ENCODE measurements around the gene GRK5. TPM values are rescaled to one million over a fixed set of nuclear protein-coding genes. Genes with fewer than 3 reads are reported as not detected.

The GRK5 gene
- total RNA-seq, 4 donors from 2014 or later: 6.0 to 111 (median 9.5) TPM

DNA sequence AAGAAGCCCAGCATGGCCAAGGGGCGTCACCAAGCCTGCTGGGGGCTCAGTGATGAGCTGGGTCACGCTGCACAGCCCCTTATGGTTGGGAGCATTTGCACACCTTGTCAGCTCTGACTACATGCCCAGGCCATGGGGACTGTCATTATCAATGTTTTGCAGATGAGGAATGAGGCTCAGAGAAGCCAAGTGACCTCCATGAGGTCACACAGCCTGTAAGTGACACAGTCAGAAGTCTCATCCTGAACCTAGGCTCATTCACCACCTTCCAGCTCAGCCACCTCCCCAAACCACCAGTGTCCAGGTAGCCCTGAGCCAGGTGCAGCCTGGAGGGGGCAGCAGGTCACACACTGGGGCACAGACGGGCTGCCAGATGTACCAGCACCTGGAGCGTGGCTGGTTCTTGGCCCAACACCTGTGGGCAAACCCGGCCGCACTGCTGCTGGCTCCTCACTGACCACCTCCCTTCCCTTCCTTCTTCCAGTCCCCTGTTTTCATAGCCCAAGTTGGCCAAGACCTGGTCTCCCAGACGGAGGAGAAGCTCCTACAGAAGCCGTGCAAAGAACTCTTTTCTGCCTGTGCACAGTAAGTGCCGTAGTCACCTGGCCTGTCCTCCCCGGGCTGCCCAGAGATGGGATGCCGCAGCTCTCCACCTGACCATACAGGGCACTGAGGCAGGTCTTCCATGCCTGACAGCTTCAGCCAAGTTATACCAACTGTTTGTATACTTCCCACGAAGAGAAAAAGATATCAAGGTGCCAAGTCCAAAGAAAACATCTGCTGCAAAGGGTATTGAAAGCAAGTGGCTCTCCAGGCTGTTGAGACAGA lies 215.5 kb downstream of the GRK5 start:
- no peak overlapping the region for H3K27ac ChIP-seq
- intact Hi-C loops (cut with DNase I; ENCODE audit: low total_unique reads): loop anchor here (5.0 kb wide), 1 partner anchor 216 kb away; the partner anchor contains the start of gene GRK5
- H3K4me3 ChIP-seq: no peak overlapping the region
- H3K4me1 ChIP-seq: no peaks in the 10 kb centered on the region
- no peaks in the 10 kb centered on the region for H3K36me3 ChIP-seq
- TF ChIP-seq EP300 (IDR thresholded peaks at IDR 0.05; ENCODE audit: low read depth) (no peak), CTCF (IDR thresholded peaks at IDR 0.05) (no peak), POLR2A (IDR thresholded peaks at IDR 0.05) (no peak), POLR2AphosphoS5 (IDR thresholded peaks at IDR 0.05) (no peak)
- in situ Hi-C loops (cut with MboI; ENCODE audit: low pct_ligation_motif_present in 1 of 4, low pct_unique_long_range_greater_than_20kb in 1 of 4, low sequenced_read_pairs in 3 of 4): no loop called here
- no peaks in the 10 kb centered on the region for H3K9me3 ChIP-seq
- DNase-seq: no peak
- no peaks in the 10 kb centered on the region for H3K27me3 ChIP-seq
- 88% methylated on average over 12 of the region's 12 CpGs; no CpG with 5 or more reads in 1 of the 2 donors for WGBS, 2 donors (ENCODE audit: low coverage in 1 of 2)

DNA sequence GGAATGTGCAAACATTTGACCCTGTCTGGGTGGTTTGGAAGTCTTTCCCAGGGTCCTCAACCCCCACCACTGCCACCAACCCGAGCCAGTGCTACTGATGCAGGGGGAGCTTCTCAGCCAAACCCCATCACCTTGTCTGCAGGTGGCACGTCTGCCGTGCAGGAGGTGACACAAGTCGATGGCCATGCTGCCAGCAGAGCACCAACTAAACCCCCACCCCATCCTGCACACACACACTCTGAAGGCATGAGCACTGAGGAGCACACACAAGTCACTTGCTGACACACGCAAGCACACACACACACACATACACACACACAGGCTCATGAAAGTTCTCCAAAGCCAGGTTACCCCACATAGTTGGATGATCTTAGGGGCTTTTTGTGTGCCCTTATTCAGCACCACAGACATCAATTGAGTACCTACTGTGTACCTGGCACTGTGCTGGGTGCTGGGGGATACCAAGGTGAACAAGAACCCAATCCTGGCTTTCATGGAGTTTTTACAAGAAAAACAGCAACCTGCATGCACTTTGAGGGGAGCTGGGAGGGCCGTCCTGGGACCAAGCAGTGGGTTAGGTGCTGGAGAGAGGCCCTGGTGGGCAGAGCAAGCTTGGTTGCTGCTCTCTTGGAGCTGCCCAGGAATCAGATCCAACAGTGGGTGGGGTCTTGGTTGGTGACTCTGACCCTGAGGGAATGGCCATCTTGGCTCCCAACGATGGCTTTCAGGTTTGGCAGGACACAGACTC lies 216.3 kb downstream of the GRK5 start:
- no peak overlapping the region for H3K27ac ChIP-seq
- no peaks in the 10 kb centered on the region for H3K4me1 ChIP-seq
- in situ Hi-C loops (cut with MboI; ENCODE audit: low pct_ligation_motif_present in 1 of 4, low pct_unique_long_range_greater_than_20kb in 1 of 4, low sequenced_read_pairs in 3 of 4) (no loop called here), intact Hi-C loops (cut with DNase I; ENCODE audit: low total_unique reads) (loop anchor here (5.0 kb wide), 1 partner anchor 216 kb away; the partner anchor contains the start of gene GRK5)
- DNase-seq: no peak
- TF ChIP-seq POLR2A (IDR thresholded peaks at IDR 0.05) (no peak), CTCF (IDR thresholded peaks at IDR 0.05) (no peak), POLR2AphosphoS5 (IDR thresholded peaks at IDR 0.05) (no peak), EP300 (IDR thresholded peaks at IDR 0.05; ENCODE audit: low read depth) (no peak)
- H3K4me3 ChIP-seq: no peak overlapping the region
- WGBS, 2 donors (ENCODE audit: low coverage in 1 of 2): 79% methylated on average over 6 of the region's 7 CpGs; no CpG with 5 or more reads in 1 of the 2 donors
- H3K9me3 ChIP-seq: no peaks in the 10 kb centered on the region
- no peaks in the 10 kb centered on the region for H3K27me3 ChIP-seq
- H3K36me3 ChIP-seq: no peaks in the 10 kb centered on the region

GRCh38 chr10:119424258-119424975 lies 217.0 kb downstream of the GRK5 start:
- TF ChIP-seq EP300 (IDR thresholded peaks at IDR 0.05; ENCODE audit: low read depth) (no peak), CTCF (IDR thresholded peaks at IDR 0.05) (no peak), POLR2AphosphoS5 (IDR thresholded peaks at IDR 0.05) (no peak), POLR2A (IDR thresholded peaks at IDR 0.05) (no peak)
- no peaks in the 10 kb centered on the region for H3K9me3 ChIP-seq
- no peak overlapping the region for H3K27ac ChIP-seq
- DNase-seq: no peak
- intact Hi-C loops (cut with DNase I; ENCODE audit: low total_unique reads): loop anchor here (5.0 kb wide), 1 partner anchor 217 kb away; the partner anchor contains the start of gene GRK5
- in situ Hi-C loops (cut with MboI; ENCODE audit: low pct_ligation_motif_present in 1 of 4, low pct_unique_long_range_greater_than_20kb in 1 of 4, low sequenced_read_pairs in 3 of 4): no loop called here
- WGBS, 2 donors (ENCODE audit: low coverage in 1 of 2): 73 to 86% methylated on average over 1 to 6 of the region's 6 CpGs
- no peak overlapping the region for H3K4me3 ChIP-seq
- H3K4me1 ChIP-seq: no peaks in the 10 kb centered on the region
- no peaks in the 10 kb centered on the region for H3K27me3 ChIP-seq
- no peaks in the 10 kb centered on the region for H3K36me3 ChIP-seq
